ENCODE results near the gene MAD1L1. TPM values are rescaled to one million over a fixed set of nuclear protein-coding genes. Genes with fewer than 3 reads are reported as not detected.
A peak's percentile ranks its signal among the peaks of the same experiment; 100 is the strongest.
"Not testable (repeated sequence)": the region's sequence is repeated elsewhere in the genome, so short reads cannot be mapped to it uniquely, and the experiment has no call there.

The MAD1L1 gene
- total RNA-seq, 1 donor from 2014 or later, result 56.2 TPM

GRCh38 chr7:2269991-2270460 lies 37.3 kb upstream of the MAD1L1 start:
- DNase-seq (ENCODE audit: low spot score), result no peak
- intact Hi-C loops (cut with micrococcal nuclease), result no loop called here
- Mint-ChIP-seq H3K4me3 (no peak overlapping the region), H3K36me3 (ENCODE audit: low read depth) (peaks cover 9% of the 10 kb centered on the region), H3K27me3 (ENCODE audit: insufficient read depth) (no peaks in the 10 kb centered on the region), H3K9me3 (no peaks in the 10 kb centered on the region), H3K4me1 (ENCODE audit: low read depth) (no peaks in the 10 kb centered on the region), H3K27ac (no peak overlapping the region)

GRCh38 chr7:2269089-2269990 lies 36.6 kb upstream of the MAD1L1 start:
- H3K4me3 Mint-ChIP-seq; H3K27ac Mint-ChIP-seq; H3K4me1 Mint-ChIP-seq (ENCODE audit: low read depth); H3K9me3 Mint-ChIP-seq; H3K27me3 Mint-ChIP-seq (ENCODE audit: insufficient read depth); intact Hi-C loops (cut with micrococcal nuclease); DNase-seq (ENCODE audit: low spot score): not testable (repeated sequence)
- H3K36me3 Mint-ChIP-seq (ENCODE audit: low read depth), result peaks cover 10% of the 10 kb centered on the region

- Mint-ChIP-seq H3K4me3 (no peak overlapping the region), H3K27ac (no peak overlapping the region), H3K27me3 (ENCODE audit: insufficient read depth) (no peaks in the 10 kb centered on the region), H3K36me3 (ENCODE audit: low read depth) (peaks cover 13% of the 10 kb centered on the region), H3K9me3 (no peaks in the 10 kb centered on the region), H3K4me1 (ENCODE audit: low read depth) (peaks cover 2% of the 10 kb centered on the region)
- no peak for DNase-seq (ENCODE audit: low spot score)
- intact Hi-C loops (cut with micrococcal nuclease), result no loop called here
Measured at GRCh38 chr7:2266911-2267310, 34.2 kb upstream of the MAD1L1 start.

DNA sequence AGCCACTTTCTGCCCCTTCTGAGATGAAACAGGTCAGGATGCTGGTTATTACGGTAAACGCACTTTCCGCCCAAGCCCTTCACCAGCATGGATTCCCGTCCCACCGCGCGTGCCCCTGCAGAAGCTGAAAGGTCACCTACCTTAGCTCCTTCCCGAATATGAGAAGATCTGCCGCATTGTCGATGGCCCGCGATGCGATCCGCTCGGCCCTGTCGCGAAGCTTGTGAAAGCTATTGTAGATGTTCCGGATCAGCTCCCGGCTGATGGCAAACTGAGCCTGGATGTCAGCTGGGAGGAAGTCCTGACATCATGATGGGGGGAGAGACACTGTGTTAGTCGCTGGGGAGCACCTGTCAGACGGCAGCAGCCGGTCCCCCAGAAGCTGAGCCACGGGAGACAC lies 31.4 kb upstream of the MAD1L1 start:
- intact Hi-C loops (cut with micrococcal nuclease), result no loop called here
- no peak overlapping the region for H3K27ac Mint-ChIP-seq
- H3K27me3 Mint-ChIP-seq (ENCODE audit: insufficient read depth), result no peaks in the 10 kb centered on the region
- no peak for DNase-seq (ENCODE audit: low spot score)
- no peaks in the 10 kb centered on the region for H3K9me3 Mint-ChIP-seq
- peaks cover 9% of the 10 kb centered on the region for H3K4me1 Mint-ChIP-seq (ENCODE audit: low read depth)
- H3K36me3 Mint-ChIP-seq (ENCODE audit: low read depth), result peaks cover 8% of the 10 kb centered on the region
- no peak overlapping the region for H3K4me3 Mint-ChIP-seq

GRCh38 chr7:2263176-2263575 lies 30.4 kb upstream of the MAD1L1 start:
- intact Hi-C loops (cut with micrococcal nuclease), result no loop called here
- Mint-ChIP-seq H3K4me3 (no peak overlapping the region), H3K4me1 (ENCODE audit: low read depth) (peaks cover 9% of the 10 kb centered on the region), H3K36me3 (ENCODE audit: low read depth) (peaks cover 8% of the 10 kb centered on the region), H3K9me3 (no peaks in the 10 kb centered on the region), H3K27me3 (ENCODE audit: insufficient read depth) (no peaks in the 10 kb centered on the region), H3K27ac (no peak overlapping the region)
- no peak for DNase-seq (ENCODE audit: low spot score)

DNA sequence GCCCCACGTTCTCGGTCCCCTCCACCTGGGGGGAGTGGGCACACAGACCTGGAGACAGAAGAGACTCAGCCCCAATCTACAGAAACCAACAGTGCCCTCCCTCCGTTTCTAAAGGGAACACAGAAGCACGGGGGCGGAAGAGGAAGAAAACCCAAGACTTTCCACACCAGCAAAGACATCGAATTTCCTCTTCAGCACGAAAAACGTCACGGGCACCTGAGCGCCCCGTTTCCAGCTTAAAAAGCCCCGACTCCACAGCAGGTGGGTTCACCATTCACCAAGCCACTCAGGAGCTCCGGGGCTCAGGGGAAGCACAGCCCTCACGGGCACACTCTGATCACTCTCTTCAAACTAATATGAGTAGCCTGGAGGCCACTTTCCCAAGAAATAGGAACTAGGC lies 28.9 kb upstream of the MAD1L1 start:
- H3K9me3 Mint-ChIP-seq, result no peaks in the 10 kb centered on the region
- peak overlapping the region; percentile 82 for H3K27ac Mint-ChIP-seq
- intact Hi-C loops (cut with micrococcal nuclease), result no loop called here
- no peak overlapping the region for H3K4me3 Mint-ChIP-seq
- H3K27me3 Mint-ChIP-seq (ENCODE audit: insufficient read depth), result no peaks in the 10 kb centered on the region
- no peak for DNase-seq (ENCODE audit: low spot score)
- H3K36me3 Mint-ChIP-seq (ENCODE audit: low read depth), result peaks cover 8% of the 10 kb centered on the region
- peaks cover 9% of the 10 kb centered on the region for H3K4me1 Mint-ChIP-seq (ENCODE audit: low read depth)

GRCh38 chr7:2260820-2261219 lies 28.1 kb upstream of the MAD1L1 start:
- no peak overlapping the region for H3K4me3 Mint-ChIP-seq
- H3K9me3 Mint-ChIP-seq, result no peaks in the 10 kb centered on the region
- H3K27ac Mint-ChIP-seq, result no peak overlapping the region
- H3K4me1 Mint-ChIP-seq (ENCODE audit: low read depth), result peaks cover 9% of the 10 kb centered on the region
- intact Hi-C loops (cut with micrococcal nuclease), result no loop called here
- peaks cover 8% of the 10 kb centered on the region for H3K36me3 Mint-ChIP-seq (ENCODE audit: low read depth)
- no peak for DNase-seq (ENCODE audit: low spot score)
- H3K27me3 Mint-ChIP-seq (ENCODE audit: insufficient read depth), result no peaks in the 10 kb centered on the region

DNA sequence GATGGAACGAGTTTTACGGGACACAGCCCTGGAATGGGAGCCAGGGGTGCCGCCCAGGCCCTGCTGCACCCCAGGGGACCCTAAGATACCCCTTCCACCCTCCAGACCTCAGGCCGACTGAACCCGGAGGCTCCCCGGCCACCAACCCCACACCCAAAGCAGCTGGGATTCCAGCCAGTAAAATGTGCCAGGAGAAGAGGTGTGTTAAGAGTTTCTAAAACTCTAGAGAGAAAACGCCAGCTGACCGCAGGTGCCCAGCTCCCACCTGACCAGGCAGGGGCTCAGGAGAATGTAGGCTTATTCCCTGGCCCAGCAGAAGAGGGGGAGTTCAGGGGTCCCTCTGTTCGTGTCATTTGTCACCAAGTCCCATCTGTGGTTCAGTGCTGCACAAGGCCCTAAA lies 26.7 kb upstream of the MAD1L1 start:
- Mint-ChIP-seq H3K27ac (no peak overlapping the region), H3K27me3 (ENCODE audit: insufficient read depth) (no peaks in the 10 kb centered on the region), H3K9me3 (no peaks in the 10 kb centered on the region), H3K4me1 (ENCODE audit: low read depth) (peaks cover 14% of the 10 kb centered on the region), H3K4me3 (no peak overlapping the region), H3K36me3 (ENCODE audit: low read depth) (peaks cover 13% of the 10 kb centered on the region)
- intact Hi-C loops (cut with micrococcal nuclease), result no loop called here
- no peak for DNase-seq (ENCODE audit: low spot score)

DNA sequence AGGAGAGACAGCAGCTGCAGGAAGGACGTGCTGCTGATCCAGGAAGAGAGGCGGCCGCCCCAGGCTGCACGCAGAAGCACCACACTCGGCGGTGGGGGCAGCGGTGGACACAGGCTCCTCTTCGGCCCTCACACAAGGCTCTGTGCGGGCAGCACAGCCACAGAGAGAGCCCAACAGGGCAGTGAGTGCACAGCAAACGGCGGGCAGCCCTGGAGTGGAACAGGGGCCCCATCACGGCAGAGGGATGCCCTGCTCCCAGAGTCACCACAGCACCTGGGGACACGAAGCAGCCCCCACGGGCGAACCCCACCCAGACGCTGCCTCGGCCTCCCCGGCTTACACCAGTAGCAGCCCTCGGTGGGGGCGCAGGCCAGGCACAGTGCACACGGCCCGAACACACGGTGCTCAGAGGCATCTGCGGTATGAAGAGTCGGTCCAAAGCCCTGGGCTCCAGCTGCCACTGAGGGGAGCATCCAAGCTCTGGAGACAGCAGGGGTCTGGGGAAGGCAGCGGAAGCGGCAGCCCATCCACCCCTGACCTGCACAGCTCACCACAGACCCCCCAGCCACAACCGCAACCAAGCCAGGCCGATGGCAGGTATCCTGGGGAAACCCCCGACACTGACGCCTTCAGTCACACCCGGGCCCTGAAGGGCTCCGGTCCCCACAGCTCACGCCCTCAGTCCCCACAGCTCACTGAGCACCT lies 26.1 kb upstream of the MAD1L1 start:
- no peak overlapping the region for H3K4me3 Mint-ChIP-seq
- H3K4me1 Mint-ChIP-seq (ENCODE audit: low read depth), result peaks cover 14% of the 10 kb centered on the region
- DNase-seq (ENCODE audit: low spot score), result no peak
- intact Hi-C loops (cut with micrococcal nuclease), result no loop called here
- H3K27ac Mint-ChIP-seq, result no peak overlapping the region
- no peaks in the 10 kb centered on the region for H3K27me3 Mint-ChIP-seq (ENCODE audit: insufficient read depth)
- peaks cover 7% of the 10 kb centered on the region for H3K36me3 Mint-ChIP-seq (ENCODE audit: low read depth)
- no peaks in the 10 kb centered on the region for H3K9me3 Mint-ChIP-seq

DNA sequence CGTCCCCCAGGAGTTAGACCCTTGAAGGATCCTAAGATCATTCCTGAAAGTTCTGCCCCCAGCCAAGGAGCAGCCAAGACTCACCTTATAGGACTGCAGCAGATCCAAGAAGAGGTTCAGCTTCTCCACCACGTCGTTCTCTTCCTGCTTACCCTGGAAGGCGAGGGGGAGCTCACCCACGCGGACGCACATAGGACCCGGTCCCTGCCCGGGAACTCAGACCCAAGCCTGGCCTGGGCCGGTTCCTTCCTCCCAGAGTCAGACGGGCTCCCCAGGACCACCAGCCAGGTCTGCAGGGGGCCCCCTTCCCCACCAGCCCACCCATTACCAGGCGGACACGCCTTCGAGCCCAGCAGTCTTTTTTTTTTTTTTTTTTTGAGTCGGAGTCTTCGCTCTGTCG lies 24.9 kb upstream of the MAD1L1 start:
- H3K27ac Mint-ChIP-seq, result no peak overlapping the region
- H3K4me1 Mint-ChIP-seq (ENCODE audit: low read depth), result peaks cover 14% of the 10 kb centered on the region
- H3K36me3 Mint-ChIP-seq (ENCODE audit: low read depth), result peaks cover 7% of the 10 kb centered on the region
- DNase-seq (ENCODE audit: low spot score), result no peak
- H3K4me3 Mint-ChIP-seq, result no peak overlapping the region
- no peaks in the 10 kb centered on the region for H3K9me3 Mint-ChIP-seq
- no peaks in the 10 kb centered on the region for H3K27me3 Mint-ChIP-seq (ENCODE audit: insufficient read depth)
- intact Hi-C loops (cut with micrococcal nuclease), result no loop called here

- no peak overlapping the region for H3K4me3 Mint-ChIP-seq
- intact Hi-C loops (cut with micrococcal nuclease), result no loop called here
Measured at GRCh38 chr7:2257046-2257551, 24.4 kb upstream of the MAD1L1 start.

DNA sequence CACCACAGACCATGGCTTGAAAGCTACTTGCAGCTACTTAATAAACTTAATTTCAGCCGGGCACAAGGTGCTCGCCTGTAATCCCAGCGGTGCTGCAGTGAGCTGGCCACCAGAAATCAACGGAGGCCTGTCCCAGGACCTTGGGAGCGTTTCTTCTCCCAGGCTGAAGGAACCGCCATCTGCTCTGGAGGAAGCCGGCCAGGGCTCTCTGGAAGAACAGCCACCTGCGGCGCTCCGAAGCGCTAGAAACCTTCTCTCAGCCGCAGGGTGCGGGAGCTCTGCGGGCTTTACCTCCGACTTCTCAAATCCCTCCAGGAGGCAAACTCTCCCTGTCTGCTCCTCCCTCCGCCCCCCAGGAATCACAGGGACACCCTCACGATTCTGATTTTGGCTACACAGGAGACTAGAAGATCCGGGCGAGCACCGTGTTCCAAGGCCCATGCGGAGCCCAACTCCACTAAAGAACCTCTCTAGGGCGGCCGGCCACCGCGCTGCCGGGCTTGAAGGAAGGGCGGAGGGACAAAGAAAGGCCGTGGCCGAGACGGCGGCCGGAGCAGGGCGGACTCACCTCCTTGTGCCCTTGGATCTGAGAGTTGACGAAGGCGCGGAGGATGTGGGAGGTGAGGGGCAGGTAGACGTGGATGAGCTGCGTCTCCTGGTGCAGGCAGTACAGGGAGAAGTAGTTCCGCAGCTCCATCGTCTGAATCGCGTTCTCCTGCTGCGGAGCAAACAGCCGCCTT lies 23.7 kb upstream of the MAD1L1 start:
- Mint-ChIP-seq H3K27me3 (ENCODE audit: insufficient read depth) (no peaks in the 10 kb centered on the region), H3K4me3 (no peak overlapping the region), H3K4me1 (ENCODE audit: low read depth) (peaks cover 8% of the 10 kb centered on the region), H3K9me3 (no peaks in the 10 kb centered on the region), H3K36me3 (ENCODE audit: low read depth) (peaks cover 7% of the 10 kb centered on the region), H3K27ac (no peak overlapping the region)
- no peak for DNase-seq (ENCODE audit: low spot score)
- intact Hi-C loops (cut with micrococcal nuclease), result no loop called here

More at GRCh38 chr7:2257046-2257551, 24.4 kb upstream of the MAD1L1 start:
- Mint-ChIP-seq H3K27me3 (ENCODE audit: insufficient read depth) (no peaks in the 10 kb centered on the region), H3K27ac (no peak overlapping the region), H3K4me1 (ENCODE audit: low read depth) (peaks cover 14% of the 10 kb centered on the region), H3K36me3 (ENCODE audit: low read depth) (peaks cover 7% of the 10 kb centered on the region), H3K9me3 (no peaks in the 10 kb centered on the region)
- no peak for DNase-seq (ENCODE audit: low spot score)
